ENCODE results near the gene COL4A2.

Gene COL4A2

GRCh38 chr13:110422913-110423688, 116.0 kb downstream of the COL4A2 start:
- no peak for DNase-seq

- DNase-seq: no peak
Measured at GRCh38 chr13:110423689-110424302, 116.7 kb downstream of the COL4A2 start.

GRCh38 chr13:110424569-110425443, 117.7 kb downstream of the COL4A2 start:
- no peak for DNase-seq

GRCh38 chr13:110425444-110425780, 118.3 kb downstream of the COL4A2 start:
- no peak for DNase-seq

DNA sequence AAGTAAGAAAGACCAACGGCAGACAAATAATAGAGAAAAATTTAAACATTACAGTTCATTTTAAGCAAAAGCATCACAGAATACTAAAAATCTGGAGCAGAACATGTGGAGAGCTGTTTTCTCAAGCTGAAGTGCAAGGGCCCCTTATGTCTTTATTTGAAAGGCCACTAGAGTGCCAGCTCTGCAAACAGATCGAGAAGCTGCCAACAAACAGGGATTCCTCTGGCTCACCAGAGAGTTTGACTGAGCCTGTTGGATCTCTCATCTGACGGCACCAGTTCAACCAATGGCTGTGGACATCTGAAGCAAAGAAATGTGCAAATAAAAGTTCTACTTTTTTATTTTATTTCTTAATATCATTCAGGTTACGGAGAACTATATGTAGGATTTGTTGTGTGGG, 119.7 kb downstream of the COL4A2 start:
- DNase-seq: no peak

- no peak for DNase-seq
Measured at GRCh38 chr13:110428313-110428712, 121.2 kb downstream of the COL4A2 start.

DNA sequence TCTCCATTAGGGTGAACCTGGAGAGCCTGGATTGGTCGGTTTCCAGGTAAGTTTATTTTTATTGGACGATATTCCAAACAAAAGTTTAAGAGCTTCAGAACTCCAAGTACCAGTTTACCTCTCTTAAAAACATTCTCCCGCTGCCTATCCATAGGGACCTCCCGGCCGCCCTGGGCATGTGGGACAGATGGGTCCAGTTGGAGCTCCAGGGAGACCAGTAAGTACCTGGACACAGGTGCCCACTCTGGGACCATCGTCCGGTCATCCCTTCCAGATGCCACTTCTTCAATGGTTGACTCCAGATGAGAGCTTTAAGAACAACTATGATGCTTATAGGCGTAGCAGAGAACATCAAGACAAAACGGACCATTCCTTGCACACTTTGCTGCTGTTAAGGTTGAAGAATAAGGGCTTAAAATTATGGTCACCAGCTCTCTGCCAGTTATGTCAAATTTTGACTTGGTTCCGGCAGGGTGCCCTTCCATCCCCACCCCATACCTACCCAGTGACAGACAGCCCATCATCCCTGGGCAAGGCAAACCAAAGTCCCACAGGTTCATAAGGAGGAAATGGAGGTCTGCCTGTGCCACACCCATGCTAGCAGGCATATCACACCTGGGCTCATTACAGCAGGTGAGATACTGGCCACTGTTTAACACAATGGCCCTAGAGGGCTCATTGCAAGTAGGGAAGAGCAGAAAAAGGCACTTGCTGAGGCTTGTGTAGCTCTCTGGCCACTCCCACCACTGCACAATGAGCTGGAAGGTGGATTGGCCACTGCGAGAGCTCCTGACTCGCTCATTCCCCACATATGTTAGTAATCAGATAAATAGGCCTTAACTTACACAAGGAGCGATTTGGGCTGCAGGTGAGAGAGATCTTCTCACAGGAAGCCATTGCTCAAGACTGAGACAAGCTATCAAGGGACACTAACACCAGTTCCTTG, 123.6 kb downstream of the COL4A2 start:
- no peak for DNase-seq

- DNase-seq: no peak
Measured at GRCh38 chr13:110431425-110432294, 124.6 kb downstream of the COL4A2 start.

DNA sequence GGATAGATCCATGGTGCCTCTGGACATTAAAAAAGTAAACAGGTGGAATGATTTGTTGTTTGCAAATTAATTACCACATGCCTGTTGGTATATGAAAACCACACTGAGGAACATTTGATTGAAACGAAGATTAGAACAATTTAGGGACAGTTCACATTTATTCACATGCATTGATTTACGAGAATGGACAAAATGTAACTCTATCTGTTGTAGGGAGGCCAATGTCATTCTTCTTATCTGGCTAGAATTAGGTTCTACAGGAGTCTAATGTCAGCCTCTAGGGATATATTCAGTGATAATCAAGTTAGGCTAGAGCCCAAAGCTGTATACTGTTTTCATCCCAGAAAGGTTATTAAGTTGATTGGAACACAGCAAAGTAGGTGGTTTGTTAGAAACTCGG, 125.4 kb downstream of the COL4A2 start:
- no peak for DNase-seq

GRCh38 chr13:110433014-110433413, 125.9 kb downstream of the COL4A2 start:
- no peak for DNase-seq

DNA sequence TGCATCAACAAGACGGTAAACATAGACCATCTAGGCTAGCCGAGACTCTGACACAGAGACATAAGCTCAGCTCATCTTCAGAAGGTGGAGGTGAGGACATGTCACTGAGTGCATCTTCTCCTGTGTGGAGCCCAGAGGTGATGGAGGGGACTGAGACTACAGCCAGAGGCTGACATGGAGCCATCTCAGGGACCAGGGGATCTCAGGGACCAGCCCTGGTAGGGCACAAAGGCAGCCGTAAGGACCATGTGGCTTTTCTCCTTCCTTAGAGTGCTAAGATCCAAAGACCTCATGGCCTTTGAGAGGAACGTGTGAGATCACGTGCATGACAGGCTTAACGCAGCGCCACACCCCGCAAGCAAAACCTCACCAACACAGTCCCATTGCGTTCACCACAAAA, 127.5 kb downstream of the COL4A2 start:
- no peak for DNase-seq

- no peak for DNase-seq
Measured at GRCh38 chr13:110435331-110435730, 128.2 kb downstream of the COL4A2 start.

DNA sequence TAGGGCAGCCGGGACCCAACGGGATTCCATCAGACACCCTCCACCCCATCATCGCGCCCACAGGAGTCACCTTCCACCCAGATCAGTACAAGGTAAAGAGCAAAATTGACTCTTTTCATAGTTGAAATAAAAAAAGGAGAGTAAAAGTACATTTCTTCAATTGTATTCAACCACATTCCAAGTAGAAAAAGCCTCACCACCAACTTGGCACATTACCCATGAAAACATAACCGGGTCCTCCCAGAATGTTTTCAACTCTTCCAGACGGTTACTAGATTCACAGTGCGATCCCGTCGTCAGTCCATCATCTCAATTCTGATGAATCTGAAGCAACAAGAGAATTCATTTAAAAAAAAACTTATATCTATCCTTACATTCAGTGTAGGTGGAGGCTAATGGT, 129.2 kb downstream of the COL4A2 start:
- DNase-seq: no peak

DNA sequence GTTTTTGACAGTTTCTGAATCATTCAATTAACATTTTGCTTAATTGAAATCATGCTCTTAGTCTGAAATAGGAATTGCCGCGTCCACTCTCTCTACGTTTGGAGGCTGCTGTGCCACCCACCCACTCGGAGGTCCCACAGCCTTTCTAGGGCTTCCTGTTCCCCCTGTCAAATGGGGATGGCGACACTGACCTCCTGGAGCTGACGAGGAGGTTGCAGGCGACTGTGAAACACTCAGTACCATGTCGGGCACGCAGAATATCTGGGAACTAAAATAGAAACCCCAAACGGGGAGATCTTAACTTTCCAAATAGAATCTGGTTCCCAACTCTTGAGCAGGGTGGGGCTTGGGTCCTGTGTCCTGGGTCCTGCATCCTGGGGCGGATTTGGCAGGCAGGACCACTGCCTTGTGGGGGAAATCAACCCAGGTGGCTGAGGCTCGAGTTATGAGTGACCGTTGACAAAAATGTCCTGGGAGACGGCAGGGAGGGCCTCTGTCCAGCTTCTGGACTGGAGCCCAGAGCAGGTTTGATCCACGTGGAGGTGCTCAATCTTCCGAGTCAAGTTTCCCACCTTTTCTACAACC, 129.8 kb downstream of the COL4A2 start:
- DNase-seq: no peak

- DNase-seq: no peak
Measured at GRCh38 chr13:110438211-110438610, 131.1 kb downstream of the COL4A2 start.

DNA sequence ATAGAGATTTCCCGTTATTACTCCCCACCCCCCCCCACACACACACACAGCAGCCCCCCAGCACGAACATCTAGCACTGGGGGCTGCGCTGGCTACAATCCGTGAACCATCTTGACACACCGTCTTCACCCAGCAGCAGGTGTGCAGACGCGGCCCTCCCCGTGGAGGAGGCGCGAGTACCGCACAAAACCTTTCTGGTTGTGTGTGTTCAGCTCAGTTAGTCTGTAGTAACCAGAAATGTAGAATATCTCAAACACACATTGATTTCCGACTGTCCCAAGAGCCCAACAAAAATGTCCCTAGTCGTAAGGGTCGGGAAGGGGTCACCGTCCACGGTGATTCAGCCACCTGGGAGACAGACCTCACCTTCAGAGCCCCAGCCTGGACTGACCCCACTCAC, 131.7 kb downstream of the COL4A2 start:
- no peak for DNase-seq

DNA sequence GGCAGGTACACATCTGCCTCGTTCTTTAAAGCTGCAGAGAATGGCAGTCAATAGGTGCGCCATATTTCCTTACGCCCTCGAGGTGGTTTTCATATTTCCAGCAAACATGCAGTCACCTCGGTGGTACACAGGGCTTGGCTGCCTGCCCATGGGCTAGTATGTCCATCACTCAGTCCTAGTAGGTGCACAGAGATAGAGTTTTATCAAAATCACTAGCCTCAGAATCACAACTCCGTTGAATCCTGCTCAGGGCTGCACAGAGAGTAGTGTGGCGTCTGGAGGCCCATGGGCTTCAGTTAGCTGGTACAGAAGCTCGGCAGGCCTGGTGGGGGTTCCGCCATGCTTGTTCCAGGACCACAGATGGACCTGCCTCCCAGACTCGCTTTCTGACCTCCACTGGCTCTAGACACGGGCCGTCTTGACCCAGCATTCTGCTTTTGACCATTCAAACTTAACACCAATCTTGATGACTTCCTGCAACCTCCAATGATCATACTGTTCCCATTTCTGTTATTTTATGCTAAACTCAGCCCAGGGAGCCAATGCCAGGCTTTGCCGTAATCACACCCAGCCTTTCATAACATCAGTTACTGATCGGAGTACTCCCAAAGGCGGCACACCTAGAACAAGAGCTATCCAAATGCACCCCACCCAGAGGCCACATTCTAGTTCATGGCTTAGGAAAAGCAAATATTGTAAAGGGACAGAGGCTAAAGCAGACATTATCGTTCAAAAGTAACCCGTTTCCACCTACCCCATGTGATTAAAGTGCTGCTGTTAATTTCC, 134.1 kb downstream of the COL4A2 start:
- DNase-seq: no peak

- no peak for DNase-seq
Measured at GRCh38 chr13:110442930-110443621, 136.0 kb downstream of the COL4A2 start.

- no peak for DNase-seq
Measured at GRCh38 chr13:110443622-110444225, 136.6 kb downstream of the COL4A2 start.

Measured in activated CD4-positive, alpha-beta T cell treated with anti-CD3 and anti-CD28 coated beads for 48 hours (primary cell).